WTC11 (cell line): Measurements from ENCODE around the gene COIL. TPM values are rescaled to one million over a fixed set of nuclear protein-coding genes. Genes with fewer than 3 reads are reported as not detected.

Experiments used
- ATAC-seq: fragments of 200-7000 bp; cut with Tn5 transposase; 2 replicates; pipeline ENCODE4 v1.10.0; 2021; ENCODE audit warnings: mild to moderate bottlenecking, moderate library complexity
- CTCF ChIA-PET: fragments of 300-600 bp; sonication (Branson Sonifier 250); formaldehyde crosslinking; loops from one replicate; lab custom pipeline; 2021; ENCODE audit warnings: antibody characterized with exemption; lab: Charles Lee
- POLR2A ChIA-PET: fragments of 350-600 bp; sonication (Branson Sonifier 250); formaldehyde crosslinking; loops from one replicate; lab custom pipeline; 2021; ENCODE audit warnings: antibody characterized with exemption; lab: Charles Lee
- DNase-seq: peaks from one replicate; pipeline ENCODE4 v3.0.0; 2021; ENCODE audit warnings: low spot score
- H3K27ac Mint-ChIP-seq: 2 replicates; pipeline ENCODE4 v1.8.0; 2021; ENCODE audit warnings: mixed read lengths
- H3K27me3 Mint-ChIP-seq: 2 replicates; pipeline ENCODE4 v1.8.0; 2021; ENCODE audit warnings: low read depth, mild to moderate bottlenecking, moderate library complexity, mixed read lengths
- H3K36me3 Mint-ChIP-seq: 2 replicates; pipeline ENCODE4 v1.8.0; 2021; ENCODE audit warnings: mixed read lengths
- H3K4me1 Mint-ChIP-seq: 2 replicates; pipeline ENCODE4 v1.8.0; 2022; ENCODE audit warnings: mixed read lengths
- H3K4me3 Mint-ChIP-seq: 2 replicates; pipeline ENCODE4 v1.8.0; 2021; ENCODE audit warnings: mild to moderate bottlenecking, moderate library complexity, mixed read lengths
- H3K9me3 Mint-ChIP-seq: 2 replicates; pipeline ENCODE4 v1.8.0; 2021; ENCODE audit warnings: mixed read lengths
- ARID4B ChIP-seq: sonication (generic); formaldehyde crosslinking; IDR thresholded peaks from 2 replicates; pipeline ENCODE4 v1.8.0; 2023; ENCODE audit warnings: missing genetic modification reagents, mild to moderate bottlenecking, borderline replicate concordance
- CREM ChIP-seq: sonication (generic); formaldehyde crosslinking; IDR thresholded peaks from 2 replicates; pipeline ENCODE4 v1.8.1; 2022; ENCODE audit warnings: mild to moderate bottlenecking, missing genetic modification reagents, moderate library complexity
- E2F5 ChIP-seq: sonication (generic); formaldehyde crosslinking; IDR thresholded peaks from 2 replicates; pipeline ENCODE4 v1.8.1; 2022; ENCODE audit warnings: mild to moderate bottlenecking, moderate library complexity, missing genetic modification reagents
- FOXK1 ChIP-seq: sonication (generic); formaldehyde crosslinking; IDR thresholded peaks from 2 replicates; pipeline ENCODE4 v1.8.0; 2022; ENCODE audit warnings: mild to moderate bottlenecking, moderate library complexity, missing genetic modification reagents
- GTF2I ChIP-seq: fragments of 250-450 bp; sonication (Bioruptor Pico); conservative IDR thresholded peaks from 2 replicates; pipeline ENCODE4 v1.4.0; 2021; ENCODE audit warnings: mild to moderate bottlenecking
- MAX ChIP-seq: sonication (generic); formaldehyde crosslinking; IDR thresholded peaks from 2 replicates; pipeline ENCODE4 v1.8.0; 2022; ENCODE audit warnings: mild to moderate bottlenecking, missing genetic modification reagents
- RELA ChIP-seq: sonication (generic); formaldehyde crosslinking; IDR thresholded peaks from 2 replicates; pipeline ENCODE4 v1.8.1; 2022; ENCODE audit warnings: missing genetic modification reagents, mild to moderate bottlenecking, borderline replicate concordance
- STAT6 ChIP-seq: sonication (generic); formaldehyde crosslinking; conservative IDR thresholded peaks from 2 replicates; pipeline ENCODE4 v1.8.1; 2023; ENCODE audit warnings: mild to moderate bottlenecking, low read depth, missing genetic modification reagents, moderate library complexity
- TEAD1 ChIP-seq: sonication (generic); formaldehyde crosslinking; IDR thresholded peaks from 2 replicates; pipeline ENCODE4 v1.8.0; 2022; ENCODE audit warnings: mild to moderate bottlenecking, missing genetic modification reagents
- ZNF232 ChIP-seq: sonication (generic); formaldehyde crosslinking; IDR thresholded peaks from 2 replicates; pipeline ENCODE4 v1.8.0; 2022; ENCODE audit warnings: mild to moderate bottlenecking, missing genetic modification reagents
- ZNF423 ChIP-seq: fragments of 250-450 bp; sonication (Bioruptor Pico); IDR thresholded peaks from 2 replicates; pipeline ENCODE4 v2.1.2; 2022; ENCODE audit warnings: mild to moderate bottlenecking, moderate library complexity
- total RNA-seq: library from RNA; stranded (reverse); gene quantifications from 3 replicates; pipeline ENCODE4 v1.2.3, GENCODE V29; 2021
- TF ChIP-seq, protein P1 (sequence below): sonication (generic); formaldehyde crosslinking; conservative IDR thresholded peaks from 2 replicates; pipeline ENCODE4 v1.8.1; 2022; ENCODE audit warnings: mild to moderate bottlenecking, missing genetic modification reagents
- TF ChIP-seq, protein P2 (sequence below): sonication (generic); formaldehyde crosslinking; IDR thresholded peaks from 2 replicates; pipeline ENCODE4 v1.8.1; 2022; ENCODE audit warnings: low read depth, missing genetic modification reagents, borderline replicate concordance

The COIL gene
- total RNA-seq, 1 experiment from 2014 or later, result 23.5 TPM

- peaks cover 61% of the 10 kb centered on the region for H3K36me3 Mint-ChIP-seq
- ATAC-seq, result no peak
These were observed 31.4 kb downstream of the COIL start for GRCh38 chr17:56929362-56929969.

GRCh38 chr17:56928586-56928985 lies 32.3 kb downstream of the COIL start:
- H3K9me3 Mint-ChIP-seq, result peaks cover 48% of the 10 kb centered on the region
- H3K4me3 Mint-ChIP-seq, result no peak overlapping the region
- no peaks in the 10 kb centered on the region; the same call in 1 of the 2 replicates for H3K27me3 Mint-ChIP-seq
- peaks cover 52% of the 10 kb centered on the region for H3K36me3 Mint-ChIP-seq
- no peak for ATAC-seq
- no peak for DNase-seq
- POLR2A ChIA-PET, result no interaction called here
- peaks cover 34% of the 10 kb centered on the region for H3K4me1 Mint-ChIP-seq
- H3K27ac Mint-ChIP-seq, result no peak overlapping the region
- CTCF ChIA-PET, result no interaction called here
- TF ChIP-seq, protein P1, sequence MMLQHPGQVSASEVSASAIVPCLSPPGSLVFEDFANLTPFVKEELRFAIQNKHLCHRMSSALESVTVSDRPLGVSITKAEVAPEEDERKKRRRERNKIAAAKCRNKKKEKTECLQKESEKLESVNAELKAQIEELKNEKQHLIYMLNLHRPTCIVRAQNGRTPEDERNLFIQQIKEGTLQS (CRISPR knock-in tag), result no peak
- TF ChIP-seq GTF2I (CRISPR knock-in tag), result no peak
- no peak for TF ChIP-seq MAX (CRISPR knock-in tag)
- TF ChIP-seq TEAD1, result no peak
- TF ChIP-seq STAT6, result no peak
- TF ChIP-seq, protein P2, sequence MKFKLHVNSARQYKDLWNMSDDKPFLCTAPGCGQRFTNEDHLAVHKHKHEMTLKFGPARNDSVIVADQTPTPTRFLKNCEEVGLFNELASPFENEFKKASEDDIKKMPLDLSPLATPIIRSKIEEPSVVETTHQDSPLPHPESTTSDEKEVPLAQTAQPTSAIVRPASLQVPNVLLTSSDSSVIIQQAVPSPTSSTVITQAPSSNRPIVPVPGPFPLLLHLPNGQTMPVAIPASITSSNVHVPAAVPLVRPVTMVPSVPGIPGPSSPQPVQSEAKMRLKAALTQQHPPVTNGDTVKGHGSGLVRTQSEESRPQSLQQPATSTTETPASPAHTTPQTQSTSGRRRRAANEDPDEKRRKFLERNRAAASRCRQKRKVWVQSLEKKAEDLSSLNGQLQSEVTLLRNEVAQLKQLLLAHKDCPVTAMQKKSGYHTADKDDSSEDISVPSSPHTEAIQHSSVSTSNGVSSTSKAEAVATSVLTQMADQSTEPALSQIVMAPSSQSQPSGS (CRISPR knock-in tag), result no peak
- TF ChIP-seq CREM (CRISPR knock-in tag), result no peak
- no peak for TF ChIP-seq FOXK1
- no peak for TF ChIP-seq ARID4B (CRISPR knock-in tag)
- no peak for TF ChIP-seq ZNF423 (CRISPR knock-in tag)

More at GRCh38 chr17:56929362-56929969, 31.4 kb downstream of the COIL start:
- Mint-ChIP-seq H3K4me3 (no peak overlapping the region), H3K27ac (no peak overlapping the region), H3K27me3 (no peaks in the 10 kb centered on the region; the same call in 1 of the 2 replicates), H3K9me3 (peaks cover 57% of the 10 kb centered on the region), H3K4me1 (peaks cover 27% of the 10 kb centered on the region)
- no peak for DNase-seq
- CTCF ChIA-PET, result no interaction called here
- POLR2A ChIA-PET, result no interaction called here
- TF ChIP-seq E2F5 (CRISPR knock-in tag) (no peak), RELA (no peak), ZNF232 (no peak)
